ENCODE data around the gene DPF3. TPM values are rescaled to one million over a fixed set of nuclear protein-coding genes. Genes with fewer than 3 reads are reported as not detected.

Gene DPF3
- total RNA-seq, 6 experiments from 2014 or later: 4.1 to 6.6 (median 5.4) TPM

- no peak overlapping the region for H3K4me3 Mint-ChIP-seq
- H3K27ac Mint-ChIP-seq: no peak overlapping the region
- peaks cover 10% of the 10 kb centered on the region for H3K4me1 Mint-ChIP-seq (ENCODE audit: low read depth)
- no peak for DNase-seq
- TF ChIP-seq CTCF (IDR thresholded peaks at IDR 0.05): no peak
- H3K27me3 Mint-ChIP-seq (ENCODE audit: insufficient read depth): no peaks in the 10 kb centered on the region
- no peaks in the 10 kb centered on the region for H3K9me3 Mint-ChIP-seq
- H3K36me3 Mint-ChIP-seq (ENCODE audit: low read depth): no peaks in the 10 kb centered on the region
Measured at GRCh38 chr14:72880820-72881219, 13.1 kb downstream of the DPF3 start.

- H3K9me3 Mint-ChIP-seq: no peaks in the 10 kb centered on the region
- no peak overlapping the region for H3K4me3 Mint-ChIP-seq
- no peak overlapping the region for H3K27ac Mint-ChIP-seq
- peaks cover 10% of the 10 kb centered on the region for H3K4me1 Mint-ChIP-seq (ENCODE audit: low read depth)
- H3K36me3 Mint-ChIP-seq (ENCODE audit: low read depth): no peaks in the 10 kb centered on the region
- DNase-seq: no peak
- H3K27me3 Mint-ChIP-seq (ENCODE audit: insufficient read depth): no peaks in the 10 kb centered on the region
- TF ChIP-seq CTCF (IDR thresholded peaks at IDR 0.05): no peak
Measured at GRCh38 chr14:72880164-72880563, 13.7 kb downstream of the DPF3 start.

GRCh38 chr14:72879431-72879830 lies 14.5 kb downstream of the DPF3 start:
- Mint-ChIP-seq H3K4me3 (no peak overlapping the region), H3K9me3 (no peaks in the 10 kb centered on the region), H3K36me3 (ENCODE audit: low read depth) (peaks cover 5% of the 10 kb centered on the region; the same call in 1 of the 2 replicates), H3K4me1 (ENCODE audit: low read depth) (peaks cover 9% of the 10 kb centered on the region), H3K27ac (no peak overlapping the region), H3K27me3 (ENCODE audit: insufficient read depth) (no peaks in the 10 kb centered on the region)
- no peak for DNase-seq
- no peak for TF ChIP-seq CTCF (IDR thresholded peaks at IDR 0.05)

- H3K27ac Mint-ChIP-seq: no peak overlapping the region
- no peaks in the 10 kb centered on the region for H3K27me3 Mint-ChIP-seq (ENCODE audit: insufficient read depth)
- H3K9me3 Mint-ChIP-seq: no peaks in the 10 kb centered on the region
- H3K36me3 Mint-ChIP-seq (ENCODE audit: low read depth): peaks cover 6% of the 10 kb centered on the region; the same call in 1 of the 2 replicates
- no peak for DNase-seq
- H3K4me1 Mint-ChIP-seq (ENCODE audit: low read depth): peaks cover 2% of the 10 kb centered on the region
- no peak overlapping the region for H3K4me3 Mint-ChIP-seq
- no peak for TF ChIP-seq CTCF (IDR thresholded peaks at IDR 0.05)
Measured at GRCh38 chr14:72878746-72879145, 15.2 kb downstream of the DPF3 start.

- no peak for TF ChIP-seq CTCF (IDR thresholded peaks at IDR 0.05)
- Mint-ChIP-seq H3K4me3 (no peak overlapping the region), H3K4me1 (ENCODE audit: low read depth) (no peaks in the 10 kb centered on the region), H3K27ac (no peak overlapping the region), H3K27me3 (ENCODE audit: insufficient read depth) (no peaks in the 10 kb centered on the region), H3K9me3 (peaks cover 3% of the 10 kb centered on the region; the same call in 1 of the 2 replicates), H3K36me3 (ENCODE audit: low read depth) (peaks cover 6% of the 10 kb centered on the region; the same call in 1 of the 2 replicates)
- DNase-seq: no peak
Measured at GRCh38 chr14:72876710-72877063, 17.2 kb downstream of the DPF3 start.
